Measurements from ENCODE around the gene SKIC2. TPM values are rescaled to one million over a fixed set of nuclear protein-coding genes. Genes with fewer than 3 reads are reported as not detected.

The SKIC2 gene
- total and polyA plus RNA-seq, 2 of the 8 experiments (the other 6 are each of a cell fraction or from before 2014, with no cell fraction given): 42.1 to 59.7 TPM

- Histone ChIP-seq H3K14ac (ENCODE audit: insufficient read length) (no peak overlapping the region), H3K79me1 (ENCODE audit: low read depth, low read length) (no peaks in the 10 kb centered on the region), H2BK20ac (ENCODE audit: low read length) (no peak overlapping the region), H4K91ac (replicated peaks; ENCODE audit: insufficient read length, low read length) (no peak overlapping the region), H2BK120ac (replicated peaks; ENCODE audit: low read depth, low read length) (no peak overlapping the region), H3K27me3 (replicated peaks in 1 of 4; ENCODE audit: control insufficient read depth in 3 of 4, extremely low read depth in 1 of 4, insufficient read depth in 3 of 4, low read length in 3 of 4) (peaks cover 0 to 11% (median 2%) of the 10 kb centered on the region in 4 experiments; a peak in 3 of 7 replicates), H3K9ac (replicated peaks in 1 of 4; ENCODE audit: extremely low read depth in 1 of 4, low read depth in 3 of 4, low read length in 3 of 4) (no peak overlapping the region), H3K79me2 (ENCODE audit: control insufficient read depth in 1 of 2, insufficient read depth in 2 of 2, low read length in 2 of 2) (no peaks in the 10 kb centered on the region), H3K9me3 (ENCODE audit: insufficient read depth in 2 of 2, low read depth in 1 of 2, low read length in 1 of 2) (no peaks in the 10 kb centered on the region), H3K23me2 (ENCODE audit: low read depth, low read length) (no peaks in the 10 kb centered on the region), H2BK5ac (ENCODE audit: low read depth, low read length) (no peak overlapping the region), H3K18ac (ENCODE audit: extremely low read depth, low read length) (no peak overlapping the region), H3K23ac (ENCODE audit: insufficient read length) (no peak overlapping the region), H2BK12ac (ENCODE audit: low read depth, low read length) (no peak overlapping the region), H2AK5ac (ENCODE audit: low read depth, low read length) (no peak overlapping the region), H3K36me3 (ENCODE audit: control insufficient read depth in 2 of 4, insufficient read depth in 4 of 4, low read length in 3 of 4) (peaks cover 7 to 15% (median 12%) of the 10 kb centered on the region in 4 experiments; a peak in 6 of 8 replicates), H3K4ac (replicated peaks; ENCODE audit: insufficient read length, low read depth, low read length) (no peak overlapping the region), H2AFZ (ENCODE audit: low read length) (no peak overlapping the region), H4K20me1 (replicated peaks in 1 of 2; ENCODE audit: control insufficient read depth in 1 of 2, insufficient read depth in 2 of 2, low read length in 2 of 2) (no peaks in the 10 kb centered on the region), H2BK15ac (ENCODE audit: low read length) (no peak overlapping the region), H3K4me3 (ENCODE audit: extremely low read depth in 1 of 4, insufficient read depth in 2 of 4, low read depth in 3 of 4, low read length in 4 of 4) (no peak overlapping the region), H4K5ac (ENCODE audit: insufficient read length, low read depth, low read length) (no peak overlapping the region), H3K56ac (replicated peaks; ENCODE audit: insufficient read length, low read depth, low read length) (no peak overlapping the region), H3K4me1 (replicated peaks in 1 of 4; ENCODE audit: control insufficient read depth in 3 of 4, insufficient read depth in 4 of 4, low read length in 3 of 4) (peaks cover 0 to 2% (median 0%) of the 10 kb centered on the region in 4 experiments; a peak in 1 of 7 replicates), H3K27ac (ENCODE audit: low read depth, low read length) (no peak overlapping the region), H3K4me2 (ENCODE audit: insufficient read depth in 1 of 2, low read depth in 2 of 2, low read length in 2 of 2) (no peak overlapping the region), H4K8ac (ENCODE audit: extremely low read depth, insufficient read depth, low read length) (no peak overlapping the region)
- ChIA-PET POLR2A (ENCODE audit: partially characterized antibody) (interaction anchor here (0.7 to 16.4 kb wide), 6 partner anchors 6 to 57 kb away, joined by 3 to 279 read pairs (median 12); partner anchors contain the start of genes DXO, NELFE and SKIC2), CTCF (ENCODE audit: partially characterized antibody) (no interaction called here)
- TF ChIP-seq YY1 (IDR thresholded peaks at IDR 0.05; ENCODE audit: low read depth, low read length): no peak
- DNase-seq (ENCODE audit: low read depth in 1 of 2, low spot score in 2 of 2) (no peak), FAIRE-seq (no peak)
- WGBS, 2 experiments (ENCODE audit: extremely low coverage in 1 of 2, insufficient coverage in 1 of 2, insufficient read length in 1 of 2, insufficient replicate concordance in 2 of 2, low coverage in 1 of 2, low lambda C conversion rate in 2 of 2, missing lambda C conversion rate in 1 of 2): 90% methylated on average over 22 of the region's 24 CpGs; no CpG with 5 or more reads in 1 of the 2 experiments
These were observed 11.8 kb upstream of the SKIC2 start for GRCh38 chr6:31947070-31947675.
